IMR-90 (cell line): ENCODE measurements around the gene UBQLN1. TPM values are rescaled to one million over a fixed set of nuclear protein-coding genes. Genes with fewer than 3 reads are reported as not detected.

Source experiments
- ATAC-seq: fragments of 200-7000 bp; cut with Tn5 transposase; 2 replicates; pipeline ENCODE4 v1.9.1; 2020; ENCODE audit warnings: low read depth, mild to moderate bottlenecking, moderate library complexity
- BruUV-seq: library from RNA; stranded (reverse); fragments of 400-500 nt; replicated peaks from 2 replicates; lab custom pipeline; 2021; lab: Mats Ljungman, UMichigan
- CTCF ChIA-PET: fragments of 300-600 bp; formaldehyde crosslinking; extraction: SDS; loops from one replicate; lab custom pipeline; 2021; ENCODE audit warnings: antibody characterized with exemption; lab: Yijun Ruan, JAX
- POLR2A ChIA-PET: fragments of 300-600 bp; sonication (Branson Sonifier 250); formaldehyde crosslinking; loops from one replicate; lab custom pipeline; 2022; ENCODE audit warnings: antibody characterized with exemption; ENCODE audit not compliant: unreplicated experiment; lab: Charles Lee
- DNase-seq: peaks from one replicate; pipeline ENCODE4 v3.0.0; 2013
- H2AFZ ChIP-seq: replicated peaks from 2 replicates; pipeline ENCODE3; 2013; ENCODE audit warnings: low read length, mild to moderate bottlenecking; ENCODE audit not compliant: poor library complexity
- H2AK5ac ChIP-seq: 2 replicates; pipeline ENCODE4 v1.6.1; 2013; ENCODE audit warnings: low read depth, low read length, inconsistent platforms
- H2AK9ac ChIP-seq: replicated peaks from 2 replicates; pipeline ENCODE3; 2013; ENCODE audit warnings: mild to moderate bottlenecking, low read depth, low read length, moderate library complexity; ENCODE audit not compliant: poor library complexity
- H2BK120ac ChIP-seq: 2 replicates; pipeline ENCODE4 v1.6.1; 2013; ENCODE audit warnings: low read depth, low read length, inconsistent platforms
- H2BK15ac ChIP-seq: 3 replicates; pipeline ENCODE4 v1.6.1; 2013; ENCODE audit warnings: low read depth, low read length, inconsistent platforms
- H2BK20ac ChIP-seq: 2 replicates; pipeline ENCODE4 v1.6.1; 2013; ENCODE audit warnings: low read depth, mild to moderate bottlenecking, inconsistent platforms, low read length, moderate library complexity
- H2BK5ac ChIP-seq: 2 replicates; pipeline ENCODE4 v1.6.1; 2013; ENCODE audit warnings: mild to moderate bottlenecking, low read depth, low read length, inconsistent platforms; ENCODE audit not compliant: poor library complexity, severe bottlenecking
- H3K14ac ChIP-seq: replicated peaks from 2 replicates; pipeline ENCODE4 v1.6.1; 2013; ENCODE audit warnings: low read depth, low read length, inconsistent platforms
- H3K18ac ChIP-seq: 2 replicates; pipeline ENCODE4 v1.6.1; 2013; ENCODE audit warnings: low read depth, low read length, control low read depth
- H3K23ac ChIP-seq: 2 replicates; pipeline ENCODE4 v1.6.1; 2013; ENCODE audit warnings: low read depth, low read length, inconsistent platforms
- H3K27ac ChIP-seq: 2 replicates; pipeline ENCODE4 v1.5.1; 2013; ENCODE audit warnings: mild to moderate bottlenecking, control low read depth, low read length; ENCODE audit not compliant: insufficient read depth
- H3K27me3 ChIP-seq: 2 replicates; pipeline ENCODE4 v1.6.1; 2013; ENCODE audit warnings: low read length; ENCODE audit not compliant: control insufficient read depth, insufficient read depth
- H3K36me3 ChIP-seq: 2 replicates; pipeline ENCODE4 v1.6.1; 2013; ENCODE audit warnings: low read length, mixed read lengths; ENCODE audit not compliant: control insufficient read depth, insufficient read depth
- H3K4ac ChIP-seq: 2 replicates; pipeline ENCODE4 v1.6.1; 2013; ENCODE audit warnings: low read depth, low read length, inconsistent platforms
- H3K4me1 ChIP-seq: 2 replicates; pipeline ENCODE4 v1.6.1; 2013; ENCODE audit warnings: low read length, mixed read lengths; ENCODE audit not compliant: control insufficient read depth, insufficient read depth
- H3K4me2 ChIP-seq: 2 replicates; pipeline ENCODE4 v1.6.1; 2013; ENCODE audit warnings: low read depth, mild to moderate bottlenecking, control low read depth, low read length, moderate library complexity
- H3K4me3 ChIP-seq: 2 replicates; pipeline ENCODE4 v1.5.1; 2013; ENCODE audit warnings: low read depth, mild to moderate bottlenecking, control low read depth, low read length, moderate library complexity; ENCODE audit not compliant: insufficient read depth
- H3K56ac ChIP-seq: 2 replicates; pipeline ENCODE4 v1.6.1; 2013; ENCODE audit warnings: low read length, inconsistent platforms; ENCODE audit not compliant: insufficient read depth; ENCODE audit errors: extremely low read depth
- H3K79me1 ChIP-seq, 2 experiments: 2 replicates each; pipeline ENCODE4 v1.6.1; 2013; ENCODE audit warnings: low read length in 2 of 2, inconsistent platforms in 1 of 2, low read depth in 1 of 2
- H3K9ac ChIP-seq: 2 replicates; pipeline ENCODE4 v1.6.1; 2013; ENCODE audit warnings: low read depth, low read length, control low read depth
- H3K9me1 ChIP-seq: 2 replicates; pipeline ENCODE4 v1.6.1; 2013; ENCODE audit warnings: low read length, inconsistent platforms; ENCODE audit not compliant: insufficient read depth
- H3K9me3 ChIP-seq: 2 replicates; pipeline ENCODE4 v1.6.1; 2013; ENCODE audit warnings: low read length; ENCODE audit not compliant: control insufficient read depth, insufficient read depth
- H4K20me1 ChIP-seq: 2 replicates; pipeline ENCODE4 v1.6.1; 2013; ENCODE audit warnings: low read length, inconsistent platforms; ENCODE audit not compliant: insufficient read depth
- H4K5ac ChIP-seq: 2 replicates; pipeline ENCODE4 v1.6.1; 2013; ENCODE audit warnings: mild to moderate bottlenecking, low read depth, low read length, control low read depth
- H4K8ac ChIP-seq, 2 experiments: 2 replicates each; pipeline ENCODE4 v1.6.1; 2013; ENCODE audit warnings: low read depth in 2 of 2, low read length in 2 of 2, control low read depth in 1 of 2, inconsistent platforms in 1 of 2
- H4K91ac ChIP-seq: 2 replicates; pipeline ENCODE4 v1.6.1; 2013; ENCODE audit warnings: low read depth, low read length, inconsistent platforms; ENCODE audit not compliant: insufficient read depth
- BHLHE40 ChIP-seq: fragments of 150-350 bp; IDR thresholded peaks from 2 replicates; pipeline ENCODE4 v1.6.1; 2016; ENCODE audit warnings: mild to moderate bottlenecking, low read depth, low read length
- CEBPB ChIP-seq: IDR thresholded peaks from 2 replicates; pipeline ENCODE4 v1.6.1; 2012; ENCODE audit warnings: low read depth, low read length, improper control_type of control experiment
- CHD1 ChIP-seq: IDR thresholded peaks from 2 replicates; pipeline ENCODE4 v1.6.1; 2012; ENCODE audit warnings: low read depth, low read length, improper control_type of control experiment
- CTCF ChIP-seq: conservative IDR thresholded peaks from 2 replicates; pipeline ENCODE4 v1.5.1; 2012; ENCODE audit warnings: mild to moderate bottlenecking, low read depth, low read length, improper control_type of control experiment
- ELK1 ChIP-seq: fragments of 150-350 bp; IDR thresholded peaks from 2 replicates; pipeline ENCODE4 v1.6.1; 2016; ENCODE audit warnings: low read depth, mild to moderate bottlenecking, low read length, moderate library complexity, borderline replicate concordance
- FOS ChIP-seq: fragments of 150-350 bp; IDR thresholded peaks from 2 replicates; pipeline ENCODE4 v1.6.1; 2016; ENCODE audit warnings: low read depth, low read length
- MAFK ChIP-seq: IDR thresholded peaks from 2 replicates; pipeline ENCODE4 v1.6.1; 2012; ENCODE audit warnings: low read depth, low read length, improper control_type of control experiment
- MAZ ChIP-seq: IDR thresholded peaks from 2 replicates; pipeline ENCODE4 v1.6.1; 2012; ENCODE audit warnings: low read depth, mild to moderate bottlenecking, low read length, improper control_type of control experiment, moderate library complexity, borderline replicate concordance
- MXI1 ChIP-seq: IDR thresholded peaks from 2 replicates; pipeline ENCODE4 v1.6.1; 2012; ENCODE audit warnings: low read depth, mild to moderate bottlenecking, low read length, moderate library complexity, borderline replicate concordance
- NFE2L2 ChIP-seq: fragments of 150-350 bp; IDR thresholded peaks from 2 replicates; pipeline ENCODE4 v1.6.1; 2016; ENCODE audit warnings: low read depth, mild to moderate bottlenecking, low read length
- POLR2A ChIP-seq: IDR thresholded peaks from 2 replicates; pipeline ENCODE4 v1.6.1; 2012; ENCODE audit warnings: mild to moderate bottlenecking, low read depth, low read length
- RAD21 ChIP-seq: IDR thresholded peaks from 2 replicates; pipeline ENCODE4 v1.6.1; 2012; ENCODE audit warnings: low read length, improper control_type of control experiment
- RCOR1 ChIP-seq: IDR thresholded peaks from 2 replicates; pipeline ENCODE4 v1.6.1; 2012; ENCODE audit warnings: mild to moderate bottlenecking, low read length, improper control_type of control experiment; ENCODE audit not compliant: insufficient replicate concordance
- SMC3 ChIP-seq: fragments of 150-350 bp; IDR thresholded peaks from 2 replicates; pipeline ENCODE4 v1.6.1; 2016; ENCODE audit warnings: low read depth, mild to moderate bottlenecking, antibody characterized with exemption, low read length, moderate library complexity
- USF2 ChIP-seq: fragments of 150-350 bp; IDR thresholded peaks from 2 replicates; pipeline ENCODE4 v1.6.1; 2017; ENCODE audit warnings: mild to moderate bottlenecking, antibody characterized with exemption, low read length, low read depth
- WGBS, 2 experiments: methylation state at CpG; one replicate each; pipeline versions ENCODE4 v1.1.5 to v1.1.7; 2013; ENCODE audit warnings: missing lambda C conversion rate in 2 of 2; ENCODE audit not compliant: insufficient read length in 1 of 2; ENCODE audit errors: extremely low coverage in 2 of 2; 5-methylcytosine and 5-hydroxymethylcytosine counted together
- dilution Hi-C: fragments of 300-500 bp; cut with HindIII; formaldehyde crosslinking; loops from one replicate; pipeline ENCODE4 v1.14.3; 2018; ENCODE audit warnings: low sequenced_read_pairs; ENCODE audit not compliant: unreplicated experiment
- in situ Hi-C: fragments of 300-500 bp; cut with MboI; formaldehyde crosslinking; loops from 3 replicates; pipeline ENCODE4 v1.14.3; 2019; ENCODE audit warnings: low sequenced_read_pairs, inconsistent platforms, mixed read lengths
- intact Hi-C: fragments of 100-400 bp; cut with micrococcal nuclease; formaldehyde crosslinking; loops from 2 replicates; pipeline ENCODE4 v1.10.0; 2022
- polyA plus RNA-seq, 3 experiments: library from polyadenylated mRNA; depleted of rRNA; stranded (reverse); fragments of >200 nt; gene quantifications; 2 replicates each; pipeline ENCODE4 v1.2.3, GENCODE V29; 2012; ENCODE audit warnings: low replicate concordance in 1 of 3
- total RNA-seq: library from RNA; depleted of rRNA; stranded (reverse); fragments of >200 nt; gene quantifications from 2 replicates; pipeline ENCODE4 v1.2.3, GENCODE V29; 2012

UBQLN1 gene
- total and polyA plus RNA-seq, 2 of the 4 experiments (the other 2 are of a cell fraction) = 74.3 to 164 TPM

- no peak overlapping the region for H3K23ac ChIP-seq
- peaks cover 49% of the 10 kb centered on the region for H4K20me1 ChIP-seq
- no peaks in the 10 kb centered on the region for H3K9me3 ChIP-seq
- no peak overlapping the region for H3K56ac ChIP-seq
- H3K79me1 ChIP-seq = peaks cover 16 to 38% of the 10 kb centered on the region in 2 experiments; a peak in 3 of 4 replicates
- TF ChIP-seq ELK1 (no peak), CHD1 (no peak), POLR2A (no peak), NFE2L2 (no peak), BHLHE40 (no peak), MXI1 (no peak), RAD21 (no peak), FOS (no peak), MAFK (no peak), CTCF (no peak), CEBPB (no peak), SMC3 (no peak), USF2 (no peak), RCOR1 (no peak), MAZ (no peak)
- H3K18ac ChIP-seq = no peak overlapping the region
- H3K4me3 ChIP-seq = no peak overlapping the region
- H2BK120ac ChIP-seq = no peak overlapping the region
- no peak overlapping the region for H3K14ac ChIP-seq
- H2AK5ac ChIP-seq = no peak overlapping the region
- WGBS, 2 experiments = no CpG with 5 or more reads among the region's 1 CpG
- H3K27me3 ChIP-seq = no peaks in the 10 kb centered on the region
- no peak overlapping the region for H4K91ac ChIP-seq
- intact Hi-C loops (no loop called here), dilution Hi-C loops (no loop called here), in situ Hi-C loops (no loop called here)
- peaks cover 4% of the 10 kb centered on the region; the same call in 1 of the 2 replicates for H3K4me1 ChIP-seq
- no peak overlapping the region for H3K9ac ChIP-seq
- H3K36me3 ChIP-seq = peaks cover 21% of the 10 kb centered on the region
- ATAC-seq (no peak), DNase-seq (no peak)
- H2BK15ac ChIP-seq = no peak overlapping the region
- no peak overlapping the region for H4K5ac ChIP-seq
- no peak overlapping the region for H2AK9ac ChIP-seq
- no peak overlapping the region for H2BK5ac ChIP-seq
- no peak overlapping the region for H2AFZ ChIP-seq
- H2BK20ac ChIP-seq = no peak overlapping the region
- no peak overlapping the region for H3K27ac ChIP-seq
- no peaks in the 10 kb centered on the region; the same call in 1 of the 2 replicates for H3K9me1 ChIP-seq
- CTCF ChIA-PET = interaction anchor here (0.6 to 1.1 kb wide), 2 partner anchors 19 to 40 kb away, joined by 3 to 4 read pairs; no protein-coding TSS in a partner anchor
- POLR2A ChIA-PET = no interaction called here
- no peak overlapping the region for H3K4ac ChIP-seq
- no peak overlapping the region for H3K4me2 ChIP-seq
- H4K8ac ChIP-seq = no peak overlapping the region
- no TSS peak for BruUV-seq
Observed at GRCh38 chr9:83680233-83680632, 27.5 kb downstream of the UBQLN1 start.
